Measurements from ENCODE around the gene PABPC1L. TPM values are rescaled to one million over a fixed set of nuclear protein-coding genes. Genes with fewer than 3 reads are reported as not detected.

PABPC1L gene
- total RNA-seq, 1 experiment from 2014 or later = 102 TPM

Other genes with a start within 250 kb of the PABPC1L start
- gene CCN5, start 194.7 kb upstream of the PABPC1L start, total RNA-seq (2021; ENCODE audit: unreplicated experiment) = 15.2 TPM
- 7.4 TPM for gene KCNK15, start 164.2 kb upstream of the PABPC1L start, total RNA-seq (2021; ENCODE audit: unreplicated experiment)
- gene RIMS4, start 99.5 kb upstream of the PABPC1L start, total RNA-seq (2021; ENCODE audit: unreplicated experiment) = 4.0 TPM
- gene YWHAB, start 24.4 kb upstream of the PABPC1L start, total RNA-seq (2021; ENCODE audit: unreplicated experiment) = 267 TPM
- 30.6 TPM for gene TOMM34, start 50.3 kb downstream of the PABPC1L start, total RNA-seq (2021; ENCODE audit: unreplicated experiment)
- 50.2 TPM for gene STK4, start 56.5 kb downstream of the PABPC1L start, total RNA-seq (2021; ENCODE audit: unreplicated experiment)
- gene KCNS1, start 191.1 kb downstream of the PABPC1L start, total RNA-seq (2021; ENCODE audit: unreplicated experiment) = not detected
- gene WFDC5, start 205.1 kb downstream of the PABPC1L start, total RNA-seq (2021; ENCODE audit: unreplicated experiment) = not detected
- not detected for gene WFDC12, start 214.4 kb downstream of the PABPC1L start, total RNA-seq (2021; ENCODE audit: unreplicated experiment)

Data from Panc1 (cell line).